DMS 273 treated with DMSO at 0.1 percent for 48 hours (cell line): ENCODE results near the gene ITFG1.
A peak's percentile ranks its signal among the peaks of the same experiment; 100 is the strongest.

Source experiments
- DNase-seq: peaks from one replicate; lab custom pipeline; 2025; lab: John Stamatoyannopoulos, UW

The ITFG1 gene

DNA sequence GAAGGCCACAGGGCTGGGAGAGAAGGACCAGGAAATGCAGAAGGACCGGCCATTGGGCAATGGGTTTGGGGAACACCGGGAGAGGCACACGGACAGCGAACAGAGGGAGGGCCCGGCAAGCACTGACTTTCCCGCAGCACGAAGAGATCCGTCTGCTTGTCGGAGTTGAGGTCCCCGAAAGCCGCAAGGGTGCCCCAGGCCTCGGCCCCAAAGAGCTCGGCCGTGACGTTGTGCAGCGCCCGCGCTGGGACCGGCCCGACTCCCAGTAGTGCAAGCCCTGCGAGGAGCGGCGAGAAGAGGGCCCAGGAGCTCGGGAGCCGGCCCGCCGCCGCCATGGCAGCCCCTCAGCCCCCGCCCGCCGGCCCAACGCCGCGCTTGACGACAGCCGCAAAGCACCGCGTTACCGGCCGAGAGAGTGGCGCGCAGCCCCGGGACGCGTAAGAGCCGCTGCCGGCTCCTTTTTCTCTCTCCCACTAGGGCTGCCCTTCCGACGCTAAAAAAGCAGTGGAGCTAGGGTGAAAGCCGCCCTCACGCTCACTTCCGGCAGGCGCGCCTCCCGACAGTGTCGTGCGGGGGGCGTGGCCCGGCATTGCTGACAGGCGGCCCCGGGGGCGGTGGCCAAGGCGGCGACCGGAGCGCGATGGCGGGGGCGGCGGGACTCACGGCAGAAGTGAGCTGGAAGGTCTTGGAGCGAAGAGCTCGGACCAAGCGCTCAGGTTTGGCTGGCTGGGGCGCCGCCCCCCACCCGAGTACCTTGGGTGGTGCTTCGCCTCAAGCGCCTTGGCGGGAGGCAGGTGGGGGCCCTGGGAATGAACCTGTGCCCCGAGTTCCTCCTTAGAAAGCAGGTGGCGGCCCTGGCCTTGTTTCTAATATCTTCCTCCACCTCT is at the start of gene ITFG1, which contains the start of gene PHKB:
ITFG1 (minus strand) TSS at position 353 of the 887 bp plus-strand sequence; CDS start at position 335, 18 bp downstream.
PHKB (plus strand) TSS at position 621 of the 887 bp plus-strand sequence; CDS start at position 641, 20 bp downstream.
- peak; percentile 69 for DNase-seq

DNA sequence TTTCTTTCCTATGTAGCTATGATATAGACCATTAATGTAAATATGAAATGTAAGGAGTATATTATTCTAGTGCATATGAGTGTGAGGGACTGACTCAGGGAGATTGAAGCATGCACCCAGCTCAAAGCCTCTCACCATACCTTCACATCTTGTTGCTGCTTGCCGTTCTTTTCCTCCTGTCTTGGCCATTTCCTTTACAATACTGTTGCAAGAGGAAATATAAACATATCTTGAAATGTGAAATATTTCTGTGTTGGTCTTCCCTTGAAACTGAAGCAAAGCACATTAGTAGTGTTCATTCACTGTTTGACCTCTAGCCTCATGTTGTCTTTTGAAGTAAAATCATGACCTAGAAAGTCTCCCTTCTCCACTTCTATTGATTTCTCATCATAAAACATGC is 46.8 kb upstream of the ITFG1 start:
- DNase-seq = no peak

DNA sequence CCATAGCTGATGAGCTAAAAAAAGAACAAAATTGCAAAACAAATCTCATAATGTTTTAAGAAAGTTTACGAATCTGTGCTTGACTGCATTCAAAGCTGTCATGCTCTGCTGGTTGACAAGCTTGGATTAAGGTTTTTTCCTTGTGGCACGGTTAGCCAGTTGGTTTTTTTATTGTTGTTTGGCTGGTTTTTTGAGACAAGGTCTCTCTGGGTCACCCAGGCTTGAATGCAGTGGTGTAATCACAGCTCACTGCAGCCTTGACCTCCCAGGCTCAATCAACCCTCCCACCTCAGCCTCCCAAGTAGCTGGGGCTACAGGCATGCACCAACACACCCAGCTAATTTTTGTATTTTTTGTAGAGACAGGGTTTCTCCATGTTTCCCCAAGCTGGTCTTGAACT is 45.9 kb upstream of the ITFG1 start:
- no peak for DNase-seq

DNA sequence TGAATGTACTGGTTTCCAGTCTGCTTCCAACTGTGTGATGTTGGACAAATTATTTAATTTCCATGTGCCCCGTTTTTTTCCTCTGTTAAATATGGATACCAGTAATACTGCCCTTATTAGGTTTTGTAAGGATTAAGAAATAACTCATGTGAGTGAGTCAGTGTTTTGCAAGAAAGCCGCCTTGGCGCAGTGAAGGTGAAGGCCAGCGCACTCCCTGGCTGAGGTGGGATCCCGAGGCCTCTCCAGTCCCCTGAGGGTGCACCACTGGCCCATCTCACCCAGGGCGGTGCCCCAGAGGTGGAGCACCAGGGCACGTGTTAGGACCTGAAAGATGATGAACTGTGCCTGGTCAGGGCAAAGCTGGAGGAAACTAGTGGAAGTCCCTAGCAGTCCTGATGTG is 43.7 kb upstream of the ITFG1 start:
- no peak for DNase-seq

DNA sequence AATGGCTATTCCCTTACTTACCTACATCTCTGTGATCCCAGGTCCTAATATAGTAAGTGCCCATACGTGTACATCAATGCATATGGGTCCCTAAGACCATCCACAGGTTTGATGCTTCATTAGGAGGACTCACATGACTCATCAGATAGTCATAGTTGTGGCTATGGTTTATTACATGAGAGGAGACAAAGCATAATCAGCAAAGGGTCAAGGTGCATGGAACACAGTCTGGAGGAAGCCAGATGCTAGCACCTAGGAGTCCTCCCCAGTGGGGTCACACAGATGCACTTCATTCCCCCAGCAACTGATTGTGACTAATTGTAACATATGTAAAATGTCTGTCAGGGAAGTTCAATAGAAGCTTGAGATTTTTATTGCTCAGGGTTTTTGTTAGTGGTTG is 43.1 kb upstream of the ITFG1 start:
- no peak for DNase-seq

DNA sequence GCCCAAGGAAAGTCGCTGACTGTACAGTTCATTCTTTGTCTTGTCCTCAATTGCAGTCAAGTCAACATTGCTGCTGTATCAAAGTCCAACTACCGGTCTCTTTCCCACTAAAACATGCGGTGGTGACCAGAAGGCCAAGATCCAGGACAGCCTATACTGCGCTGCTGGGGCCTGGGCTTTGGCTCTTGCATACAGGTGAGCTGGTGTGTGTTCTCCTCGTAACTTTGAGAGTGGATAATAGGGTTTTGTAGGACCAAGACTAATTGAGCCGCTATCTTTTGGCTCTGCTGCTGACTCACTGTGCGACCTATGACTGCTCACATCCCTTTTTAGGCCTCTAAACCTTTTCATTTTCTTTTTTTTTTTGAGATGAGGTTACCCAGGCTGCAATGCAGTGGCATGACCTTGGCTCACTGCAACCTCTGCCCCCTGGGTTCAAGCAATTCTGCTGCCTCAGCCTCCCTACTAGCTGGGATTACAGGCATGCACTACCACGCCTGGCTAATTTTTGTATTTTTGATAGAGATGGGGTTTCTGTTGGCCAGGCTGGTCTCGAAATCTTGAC is 38.9 kb upstream of the ITFG1 start:
- DNase-seq = no peak

DNA sequence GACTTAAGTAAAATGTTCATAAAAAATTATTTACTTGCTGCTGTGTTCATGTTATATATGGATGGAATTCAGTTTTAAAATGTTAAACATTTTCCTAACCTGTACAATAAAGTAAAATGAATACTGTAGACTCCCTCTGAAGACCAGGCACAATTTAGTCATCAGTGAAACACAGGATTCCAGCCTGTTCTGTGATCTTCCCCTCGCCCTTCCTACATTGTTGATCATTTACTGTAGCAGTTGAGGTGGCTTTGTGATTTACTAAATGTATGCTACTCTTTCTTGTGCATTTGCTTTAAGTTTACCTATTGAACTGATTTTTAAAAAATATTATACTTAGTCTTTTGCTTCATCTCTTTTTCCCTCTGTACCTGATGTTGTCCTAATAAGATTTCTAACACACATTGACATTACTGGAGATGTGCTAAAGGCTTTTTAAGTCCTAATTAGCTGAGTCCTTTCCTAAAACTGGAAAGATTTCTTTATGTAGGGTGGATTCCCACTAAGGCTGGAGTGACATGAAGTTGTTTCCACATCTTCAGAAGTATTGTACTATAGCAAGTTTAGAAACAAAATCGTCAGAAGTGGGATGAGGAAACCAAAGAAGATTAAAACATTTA is 38.3 kb upstream of the ITFG1 start:
- no peak for DNase-seq

DNA sequence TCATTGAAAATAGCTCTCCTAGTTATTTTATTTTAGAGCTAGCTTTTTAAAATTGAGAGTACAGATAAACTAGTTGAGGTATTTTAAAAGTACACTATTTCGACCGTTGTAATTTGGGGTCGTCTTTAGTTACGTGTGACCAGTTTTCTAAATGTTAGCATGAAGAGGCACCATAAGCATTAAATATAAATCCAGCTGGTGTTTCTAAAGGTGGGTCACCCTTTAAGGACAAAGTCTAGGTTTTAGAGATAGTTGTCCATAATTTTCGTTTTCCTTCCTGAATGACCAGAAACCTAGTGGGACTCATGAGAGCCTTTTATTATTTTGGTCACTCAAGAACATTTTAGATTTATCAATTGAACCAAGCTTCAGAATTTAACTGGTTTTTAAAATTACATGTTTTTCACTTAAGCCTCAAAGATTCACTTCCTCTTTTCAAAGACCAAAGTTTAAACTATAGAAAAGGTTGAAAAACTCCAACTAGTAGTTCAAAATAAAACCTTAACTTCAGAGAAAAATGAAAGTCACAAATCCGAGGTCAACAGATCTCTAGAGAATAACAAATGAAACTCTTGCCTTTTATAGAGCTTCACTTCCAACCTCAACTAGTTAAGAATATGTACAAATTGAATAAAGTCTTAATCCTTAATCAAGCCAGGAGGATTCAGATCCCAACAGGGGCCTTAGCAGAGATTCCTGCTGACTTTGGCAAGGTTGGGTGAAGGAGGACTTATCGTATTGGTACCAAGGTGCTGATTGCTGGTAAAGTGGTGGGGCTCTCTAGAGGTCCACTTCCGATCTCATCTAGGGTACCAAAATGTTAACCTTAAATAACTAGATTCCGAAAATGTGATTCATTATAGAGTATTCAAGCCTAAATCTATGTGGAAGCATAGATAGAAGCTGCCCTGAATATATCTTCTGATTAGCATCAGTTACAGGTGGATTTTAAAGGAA is 32.8 kb upstream of the ITFG1 start:
- no peak for DNase-seq

DNA sequence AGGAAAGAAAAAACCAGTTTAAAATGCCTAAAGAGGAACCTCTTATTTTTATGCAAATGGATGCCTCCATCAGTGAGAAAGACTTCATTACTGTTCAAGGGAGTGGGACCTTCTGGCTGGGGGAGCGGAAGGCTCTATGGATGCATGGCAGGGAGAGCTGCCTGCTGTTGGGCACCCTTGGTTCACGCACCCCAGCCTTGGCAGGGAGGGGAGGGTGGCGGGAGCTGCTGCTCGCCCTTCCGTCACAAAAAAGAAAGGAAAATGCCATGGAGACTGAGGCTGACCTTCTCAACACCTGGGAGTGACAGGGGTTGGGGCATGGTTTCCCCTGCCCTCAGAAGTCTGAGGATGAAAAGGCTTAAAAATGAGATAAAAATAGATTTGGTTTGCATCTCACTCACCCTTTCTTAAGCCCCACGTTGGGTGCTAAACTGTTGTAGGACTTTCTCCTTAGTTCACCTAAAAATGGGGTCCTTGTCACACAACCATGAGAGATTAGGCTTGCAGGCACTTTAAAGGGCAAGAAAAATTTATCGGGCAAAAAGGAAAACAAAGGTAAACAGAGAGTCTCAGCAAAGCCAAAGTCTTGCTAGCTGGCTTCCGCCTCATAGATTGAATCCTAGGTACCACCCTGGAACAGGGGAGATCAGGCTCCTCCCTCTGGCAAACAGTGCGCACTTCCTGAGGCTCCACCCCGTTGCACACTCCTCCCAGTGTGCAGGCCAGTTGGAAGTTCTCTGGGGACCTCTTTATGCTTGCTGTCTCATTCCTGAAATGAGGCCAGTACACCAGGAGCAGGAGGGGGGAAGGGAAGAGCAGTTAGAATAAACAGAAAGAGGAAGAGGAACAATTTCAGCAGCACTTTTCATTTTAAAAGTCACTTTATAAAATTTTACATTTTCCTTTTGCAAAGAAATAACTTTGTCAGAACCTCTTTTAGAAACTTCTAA is 31.8 kb upstream of the ITFG1 start:
- no peak for DNase-seq

DNA sequence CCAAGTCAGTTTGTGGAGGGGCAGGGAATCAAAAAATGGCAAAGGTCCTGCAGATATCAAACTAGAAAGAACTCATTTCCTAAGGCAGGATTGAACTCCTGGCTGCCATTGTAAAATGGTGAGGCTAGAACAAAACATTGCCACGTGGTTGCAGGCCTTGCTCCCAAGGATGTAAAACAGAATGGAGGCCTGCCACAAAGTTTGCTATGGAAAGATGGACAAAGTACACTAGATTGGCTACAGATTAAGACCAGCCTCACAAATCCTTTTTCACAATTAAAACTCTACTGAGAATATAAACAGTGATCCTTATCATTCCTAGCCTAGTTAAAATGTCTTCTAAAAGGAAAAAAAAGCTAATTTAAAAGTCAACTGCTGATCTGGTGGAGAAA is 31.2 kb upstream of the ITFG1 start:
- no peak for DNase-seq

DNA sequence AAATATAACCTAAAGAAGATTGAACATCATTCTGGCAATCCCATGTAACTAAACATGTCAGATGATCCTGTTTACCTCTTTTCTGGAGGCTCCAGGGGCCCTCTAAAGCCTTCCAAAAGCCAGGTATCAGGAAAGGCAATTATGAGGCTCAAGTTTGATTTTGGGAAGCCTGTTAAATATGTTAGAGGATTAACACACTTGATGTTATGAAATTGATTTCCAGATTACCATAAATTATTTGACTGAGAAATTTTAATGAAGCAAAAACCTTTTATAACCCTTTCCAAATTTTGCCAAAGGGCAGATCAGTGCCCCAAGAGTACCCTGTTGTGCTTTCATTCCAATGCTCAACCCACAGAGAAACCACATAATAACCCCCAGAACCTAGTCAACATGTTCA is 29.6 kb upstream of the ITFG1 start:
- no peak for DNase-seq

DNA sequence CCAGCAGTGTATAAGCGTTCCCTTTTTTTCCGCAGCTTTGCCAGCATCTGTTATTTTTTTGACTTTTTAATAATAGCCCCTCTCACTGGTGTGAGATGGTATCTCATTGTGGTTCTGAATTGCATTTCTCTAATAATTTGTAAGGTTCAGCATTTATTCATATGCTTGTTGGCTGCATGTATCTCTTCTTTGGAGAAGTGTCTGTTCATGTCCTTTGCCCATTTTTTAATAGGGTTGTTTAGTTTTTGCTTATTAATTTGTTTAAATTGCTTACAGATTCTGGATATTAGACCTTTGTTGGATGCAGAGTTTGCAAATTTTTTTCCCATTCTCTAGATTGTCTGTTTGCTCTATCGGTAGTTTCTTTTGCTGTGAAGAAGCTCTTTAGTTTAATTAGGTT is 27.2 kb upstream of the ITFG1 start:
- DNase-seq = no peak

DNA sequence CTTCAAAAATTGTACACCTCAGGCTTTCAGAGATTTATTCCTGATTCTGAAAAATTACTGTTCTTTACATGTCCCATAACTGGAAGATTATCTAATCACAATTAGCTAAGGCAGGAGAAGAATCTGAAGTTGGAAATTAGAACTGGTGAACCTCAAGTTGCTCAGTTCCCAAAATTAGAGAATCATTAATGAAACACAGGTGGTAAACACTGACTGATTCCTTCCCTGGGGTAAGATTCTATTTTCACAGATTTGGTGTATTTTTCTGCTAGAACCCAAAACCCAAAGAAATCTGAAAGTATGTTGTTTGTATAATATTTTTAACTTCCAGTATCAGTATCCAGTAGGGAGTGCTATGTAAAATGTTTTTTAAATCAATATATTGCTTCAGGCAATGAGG is 26.0 kb upstream of the ITFG1 start:
- no peak for DNase-seq

DNA sequence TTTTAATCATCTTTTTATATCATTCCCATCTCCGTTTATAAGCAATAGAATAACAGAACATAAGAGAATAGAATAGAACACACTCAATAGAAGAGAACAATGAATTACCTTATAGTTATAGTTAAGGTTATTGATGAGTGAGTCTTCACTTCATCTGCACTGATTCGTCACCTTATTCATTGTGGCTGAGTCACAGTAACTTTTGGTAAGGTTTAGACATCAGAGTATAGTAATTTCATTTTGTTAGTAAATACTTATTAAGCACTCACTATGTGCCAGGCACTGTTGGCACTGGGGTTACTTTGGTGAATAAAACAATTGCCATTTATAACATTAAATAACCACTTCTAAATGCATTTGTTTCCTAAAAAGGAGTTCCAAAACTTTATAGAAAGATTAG is 22.8 kb upstream of the ITFG1 start:
- DNase-seq = no peak

DNA sequence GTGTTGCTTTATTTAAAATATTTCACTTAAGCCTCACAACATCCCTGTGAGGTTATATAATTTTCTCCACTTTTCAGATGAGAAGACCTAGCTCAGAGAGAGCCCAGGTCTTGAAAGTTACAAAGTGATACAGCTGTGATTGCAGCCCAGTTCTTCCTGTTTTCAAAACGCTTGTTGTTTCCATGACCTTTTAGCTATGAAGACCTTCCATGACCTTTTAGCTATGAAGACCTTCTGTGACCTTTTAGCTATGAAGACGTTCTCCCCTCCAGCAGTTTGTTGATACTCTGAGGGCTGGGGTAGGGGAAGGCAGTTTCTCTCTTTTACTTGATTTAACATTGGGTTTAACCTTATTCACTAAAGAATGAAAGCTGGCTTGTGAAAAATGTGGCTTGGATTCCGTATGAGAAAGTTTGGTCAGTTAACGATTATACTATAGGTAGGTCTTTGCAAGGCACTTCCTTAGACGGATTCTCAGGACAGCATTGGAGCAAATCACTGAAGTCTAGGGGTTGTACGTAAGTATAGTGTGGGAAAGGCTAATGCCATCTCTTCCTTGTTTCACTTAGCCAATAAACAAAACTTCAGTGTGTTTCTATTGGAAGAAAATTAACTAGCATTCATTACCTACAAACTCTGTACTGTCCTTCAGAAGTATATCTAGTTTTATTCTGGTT is 21.0 kb upstream of the ITFG1 start:
- DNase-seq = no peak

DNA sequence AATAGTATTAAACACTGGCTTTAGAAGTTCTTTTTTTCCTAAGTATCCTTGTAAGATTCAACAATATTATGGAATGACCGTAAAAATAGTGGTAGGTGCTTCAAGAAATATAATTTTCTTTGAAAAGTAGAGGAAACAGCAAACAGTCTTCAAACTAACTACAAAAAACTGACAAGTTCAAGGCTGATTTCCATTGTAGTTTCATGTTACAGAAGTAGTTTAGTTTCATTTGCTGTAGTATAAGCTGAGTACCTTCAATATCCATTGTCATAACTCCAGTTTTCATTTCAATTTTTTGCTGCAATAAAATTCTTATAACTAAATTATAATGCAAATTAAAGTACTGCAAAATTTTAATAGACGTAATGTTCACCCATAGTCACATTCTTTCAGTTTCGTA is 19.5 kb upstream of the ITFG1 start:
- DNase-seq = no peak

DNA sequence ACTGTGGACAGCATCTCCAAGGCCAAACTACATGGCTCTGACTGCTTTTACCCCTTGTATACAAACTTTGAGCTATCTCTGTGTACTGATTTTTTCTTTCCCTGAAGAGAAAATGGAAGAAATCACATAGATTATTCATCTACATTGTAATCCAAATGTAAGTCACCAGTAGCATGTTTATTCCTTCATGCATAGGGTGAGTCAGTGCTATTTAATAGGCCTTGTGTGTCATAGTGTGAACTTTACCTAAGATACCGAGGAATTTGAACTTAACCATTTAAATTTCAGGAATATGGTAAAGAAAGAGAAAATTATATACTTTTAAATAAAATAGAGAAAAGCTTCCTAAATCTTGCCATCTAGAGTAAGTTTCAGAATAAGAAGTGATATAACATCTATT is 16.8 kb upstream of the ITFG1 start:
- no peak for DNase-seq

DNA sequence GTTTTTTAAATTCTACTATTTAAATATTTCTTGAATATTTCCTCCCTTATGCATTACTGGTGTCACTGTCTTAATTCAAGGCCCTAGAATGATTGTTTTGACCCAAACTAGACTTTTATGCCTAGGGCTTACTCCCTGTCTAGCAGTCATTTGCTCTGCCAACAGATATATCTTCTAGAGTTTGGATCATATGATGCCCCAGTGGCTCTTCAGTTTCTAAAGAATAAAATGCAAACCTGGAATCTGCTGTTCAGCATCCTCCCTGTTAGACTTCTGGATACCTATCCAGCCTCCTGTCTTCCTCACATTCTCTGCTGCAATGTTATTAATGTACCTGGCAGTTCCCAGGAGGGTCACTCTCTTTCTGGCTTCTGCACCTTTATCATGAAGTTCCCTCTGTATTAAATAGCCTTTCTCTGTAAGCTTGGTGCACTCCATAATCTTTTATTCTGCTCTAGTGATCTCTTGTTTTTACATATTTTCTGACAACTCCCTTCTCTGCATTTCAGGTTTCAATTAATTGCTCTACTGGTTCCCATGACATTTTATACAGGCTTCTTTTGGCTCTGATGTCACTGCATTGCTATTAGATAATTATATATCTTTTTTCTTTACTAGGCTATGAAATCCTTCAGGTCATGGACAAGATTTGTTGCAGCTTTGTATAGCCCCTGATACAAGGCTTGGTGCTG is 15.9 kb upstream of the ITFG1 start:
- no peak for DNase-seq

DNA sequence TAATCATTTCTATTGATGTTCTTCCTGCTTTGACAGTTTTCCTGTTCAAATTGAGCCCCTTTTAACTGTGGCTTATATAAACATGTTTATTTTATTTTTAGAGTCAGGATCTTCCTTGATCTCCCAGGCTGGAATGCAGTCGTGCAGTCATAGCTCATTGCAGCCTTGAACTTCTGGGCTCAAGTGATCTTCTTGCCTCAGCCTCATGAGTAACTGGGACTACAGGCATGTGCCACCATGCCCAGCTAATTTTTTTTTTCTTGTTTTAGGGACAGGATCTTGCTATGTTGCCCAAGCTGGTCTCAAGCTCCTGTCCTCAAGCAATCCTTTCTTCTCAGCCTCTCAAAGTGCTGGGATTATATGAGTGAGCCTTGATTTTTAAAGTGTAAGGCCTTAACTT is 14.9 kb upstream of the ITFG1 start:
- DNase-seq = no peak

DNA sequence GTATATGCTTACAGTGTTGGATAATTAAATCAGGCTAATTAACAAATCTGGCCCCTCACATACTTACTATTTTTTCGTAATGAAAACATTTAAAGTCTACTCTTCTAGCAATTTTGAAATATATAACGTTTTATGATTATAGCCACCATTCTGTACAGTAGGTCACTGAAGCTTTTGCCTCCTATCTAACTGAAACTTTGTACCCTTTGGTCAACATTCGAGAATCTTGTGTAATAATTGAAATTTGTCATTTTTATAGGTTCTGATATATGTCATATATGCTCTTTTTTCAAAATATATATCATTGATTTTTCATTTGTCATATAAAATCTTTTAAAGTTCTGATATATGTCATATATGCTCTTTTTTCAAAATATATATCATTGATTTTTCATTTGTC is 12.9 kb upstream of the ITFG1 start:
- DNase-seq = no peak
